GM12878 (cell line): ENCODE measurements around the gene DDAH1.

Source experiments
- CREM ChIP-seq: IDR thresholded peaks from 2 replicates; pipeline ENCODE4 v1.6.1; 2014; ENCODE audit warnings: antibody characterized with exemption, low read depth
- CTCF ChIP-seq, 3 experiments: IDR thresholded peaks in 2 of 3; conservative IDR thresholded peaks in 1 of 3; 2 replicates each; pipeline ENCODE4 v1.5.1; 2011; ENCODE audit warnings: low read depth in 3 of 3, low read length in 3 of 3, mild to moderate bottlenecking in 3 of 3, control low read depth in 2 of 3, moderate library complexity in 2 of 3, inconsistent platforms in 1 of 3, mixed read lengths in 1 of 3; ENCODE audit not compliant: control insufficient read depth in 2 of 3, insufficient read depth in 1 of 3; ENCODE audit errors: extremely low read depth in 1 of 3
- EED ChIP-seq: sonication (generic); IDR thresholded peaks from 2 replicates; pipeline ENCODE4 v1.6.1; 2016; ENCODE audit warnings: antibody characterized with exemption, low read depth
- EP300 ChIP-seq, 2 experiments: fragments of 150-350 bp in 1 of 2; IDR thresholded peaks; 2 replicates each; pipeline ENCODE4 v1.6.1; 2011 to 2012; ENCODE audit warnings: low read depth in 2 of 2, low read length in 2 of 2, borderline replicate concordance in 1 of 2, improper control_type of control experiment in 1 of 2, inconsistent platforms in 1 of 2; ENCODE audit not compliant: control insufficient read depth in 1 of 2
- EZH2 ChIP-seq: IDR thresholded peaks from 2 replicates; pipeline ENCODE4 v1.6.1; 2012; ENCODE audit warnings: low read depth, mild to moderate bottlenecking, control low read depth, inconsistent platforms, low read length, borderline replicate concordance; ENCODE audit not compliant: control insufficient read depth
- JUNB ChIP-seq: IDR thresholded peaks from 2 replicates; pipeline ENCODE4 v1.6.1; 2016; ENCODE audit warnings: antibody characterized with exemption, mild to moderate bottlenecking
- MAX ChIP-seq: IDR thresholded peaks from 2 replicates; pipeline ENCODE4 v1.6.1; 2012; ENCODE audit warnings: low read depth, low read length, improper control_type of control experiment
- MYC ChIP-seq: IDR thresholded peaks from 2 replicates; pipeline ENCODE4 v1.6.1; 2011; ENCODE audit warnings: mild to moderate bottlenecking, low read length, moderate library complexity, inconsistent platforms; ENCODE audit not compliant: insufficient read depth, insufficient replicate concordance, insufficient read length, severe bottlenecking
- POLR2AphosphoS5 ChIP-seq: IDR thresholded peaks from 2 replicates; pipeline ENCODE4 v1.6.1; 2011; ENCODE audit warnings: mild to moderate bottlenecking, low read length, inconsistent platforms
- SP1 ChIP-seq: IDR thresholded peaks from one replicate; pipeline ENCODE4 v1.6.1; 2011; ENCODE audit warnings: low read depth, low read length
- SUZ12 ChIP-seq: fragments of 200-600 bp; sonication (generic); IDR thresholded peaks from one replicate; pipeline ENCODE4 v1.6.1; 2018; ENCODE audit warnings: antibody characterized with exemption, mild to moderate bottlenecking; ENCODE audit not compliant: unreplicated experiment

GRCh38 chr1:85361606-85362296, 103.2 kb downstream of the DDAH1 start:
- TF ChIP-seq EP300 (IDR thresholded peaks at IDR 0.05; ENCODE audit: borderline replicate concordance in 1 of 2, control insufficient read depth in 1 of 2, low read depth in 2 of 2, low read length in 2 of 2) (no peak), SP1 (no peak), CTCF (IDR thresholded peaks at IDR 0.05 in 2 of 3, conservative IDR thresholded peaks at IDR 0.05 in 1 of 3; ENCODE audit: control insufficient read depth in 2 of 3, extremely low read depth in 1 of 3, insufficient read depth in 1 of 3, low read depth in 3 of 3, low read length in 3 of 3) (no peak), CREM (no peak), POLR2AphosphoS5 (no peak), MYC (no peak), SUZ12 (no peak), JUNB (no peak), EED (no peak), EZH2 (no peak), MAX (no peak)
